ENCODE results near the gene LONP1.

LONP1 gene

GRCh38 chr19:5646703-5647102 is 73.2 kb downstream of the LONP1 start:
- no peak overlapping the region for H3K4me3 ChIP-seq (ENCODE audit: low read depth, low read length)
- in situ Hi-C loops (cut with HindIII; ENCODE audit: low sequenced_read_pairs) = no loop called here
- no peak for TF ChIP-seq CTCF (IDR thresholded peaks at IDR 0.05; ENCODE audit: low read depth, low read length, missing control alignments)
- DNase-seq (ENCODE audit: low read depth) = no peak

DNA sequence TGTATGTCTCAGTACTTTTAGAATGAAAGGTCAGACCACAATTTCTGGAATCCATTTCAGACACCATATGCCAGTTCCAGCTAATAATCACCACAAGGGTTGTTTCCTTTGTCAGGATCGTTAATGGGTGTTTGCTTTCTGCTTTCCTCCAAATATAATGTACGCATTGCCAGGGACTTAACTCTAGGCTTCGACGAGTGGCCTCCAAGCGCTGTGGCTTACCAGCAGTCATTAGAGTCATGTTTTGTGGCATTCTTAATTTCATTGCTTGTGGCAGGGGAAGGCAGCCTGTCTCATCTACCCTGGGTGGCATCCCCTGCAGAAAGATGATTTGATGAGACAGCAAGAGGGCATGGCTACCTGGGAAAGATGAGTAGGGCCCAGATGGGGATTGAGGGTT is 74.5 kb downstream of the LONP1 start:
- in situ Hi-C loops (cut with HindIII; ENCODE audit: low sequenced_read_pairs) = no loop called here
- no peak for TF ChIP-seq CTCF (IDR thresholded peaks at IDR 0.05; ENCODE audit: low read depth, low read length, missing control alignments)
- no peak overlapping the region for H3K4me3 ChIP-seq (ENCODE audit: low read depth, low read length)
- DNase-seq (ENCODE audit: low read depth) = no peak

- H3K4me3 ChIP-seq (ENCODE audit: low read depth, low read length) = no peak overlapping the region
- no peak for DNase-seq (ENCODE audit: low read depth)
- no peak for TF ChIP-seq CTCF (IDR thresholded peaks at IDR 0.05; ENCODE audit: low read depth, low read length, missing control alignments)
- in situ Hi-C loops (cut with HindIII; ENCODE audit: low sequenced_read_pairs) = no loop called here
Measured at GRCh38 chr19:5644037-5644436, 75.9 kb downstream of the LONP1 start.

- TF ChIP-seq CTCF (IDR thresholded peaks at IDR 0.05; ENCODE audit: low read depth, low read length, missing control alignments) = no peak
- H3K4me3 ChIP-seq (ENCODE audit: low read depth, low read length) = no peak overlapping the region
- in situ Hi-C loops (cut with HindIII; ENCODE audit: low sequenced_read_pairs) = no loop called here
- no peak for DNase-seq (ENCODE audit: low read depth)
Measured at GRCh38 chr19:5643060-5643459, 76.9 kb downstream of the LONP1 start.

GRCh38 chr19:5642204-5642603 is 77.7 kb downstream of the LONP1 start:
- in situ Hi-C loops (cut with HindIII; ENCODE audit: low sequenced_read_pairs) = no loop called here
- DNase-seq (ENCODE audit: low read depth) = no peak
- no peak overlapping the region for H3K4me3 ChIP-seq (ENCODE audit: low read depth, low read length)
- no peak for TF ChIP-seq CTCF (IDR thresholded peaks at IDR 0.05; ENCODE audit: low read depth, low read length, missing control alignments)

Data from astrocyte of the cerebellum (primary cell).